BE2C (cell line): ENCODE data around the gene CETP.

ENCODE experiments used
- DNase-seq: peaks from one replicate; pipeline ENCODE4 v3.0.0-alpha.2; 2020
- H3K27me3 ChIP-seq: fragments of 250-450 bp; sonication (Bioruptor Pico); 2 replicates; pipeline ENCODE4 v1.5.1; 2020; ENCODE audit warnings: mild to moderate bottlenecking
- H3K36me3 ChIP-seq: fragments of 250-450 bp; sonication (Bioruptor Pico); 2 replicates; pipeline ENCODE4 v1.5.1; 2020; ENCODE audit warnings: mild to moderate bottlenecking
- H3K4me1 ChIP-seq: fragments of 250-450 bp; sonication (Bioruptor Pico); 2 replicates; pipeline ENCODE4 v1.5.1; 2020
- H3K4me3 ChIP-seq: 2 replicates; pipeline ENCODE4 v1.5.1; 2011; ENCODE audit warnings: low read depth, low read length
- H3K9me3 ChIP-seq: fragments of 250-450 bp; sonication (Bioruptor Pico); 2 replicates; pipeline ENCODE4 v1.5.1; 2020
- CTCF ChIP-seq: IDR thresholded peaks from 2 replicates; pipeline ENCODE4 v1.5.1; 2012; ENCODE audit warnings: mild to moderate bottlenecking, low read depth, low read length

CETP gene

GRCh38 chr16:57030346-57030902 lies 68.7 kb downstream of the CETP start:
- no peak for TF ChIP-seq CTCF
- no peaks in the 10 kb centered on the region for H3K36me3 ChIP-seq

GRCh38 chr16:57031156-57031555 lies 69.4 kb downstream of the CETP start:
- Histone ChIP-seq H3K4me3 (no peak overlapping the region), H3K4me1 (no peaks in the 10 kb centered on the region), H3K36me3 (no peaks in the 10 kb centered on the region), H3K27me3 (no peaks in the 10 kb centered on the region), H3K9me3 (no peaks in the 10 kb centered on the region)
- no peak for DNase-seq
- TF ChIP-seq CTCF, result no peak

More at GRCh38 chr16:57030346-57030902, 68.7 kb downstream of the CETP start:
- H3K27me3 ChIP-seq, result no peaks in the 10 kb centered on the region
- H3K9me3 ChIP-seq, result no peaks in the 10 kb centered on the region
- no peaks in the 10 kb centered on the region for H3K4me1 ChIP-seq
- H3K4me3 ChIP-seq, result no peak overlapping the region
- DNase-seq, result no peak

GRCh38 chr16:57032346-57032745 lies 70.6 kb downstream of the CETP start:
- no peaks in the 10 kb centered on the region for H3K27me3 ChIP-seq
- H3K4me3 ChIP-seq, result no peak overlapping the region
- no peaks in the 10 kb centered on the region for H3K36me3 ChIP-seq
- no peak for DNase-seq
- TF ChIP-seq CTCF, result no peak
- no peaks in the 10 kb centered on the region for H3K9me3 ChIP-seq
- no peaks in the 10 kb centered on the region for H3K4me1 ChIP-seq

GRCh38 chr16:57032931-57033330 lies 71.2 kb downstream of the CETP start:
- H3K4me1 ChIP-seq, result no peaks in the 10 kb centered on the region
- no peaks in the 10 kb centered on the region for H3K36me3 ChIP-seq
- H3K9me3 ChIP-seq, result no peaks in the 10 kb centered on the region
- DNase-seq, result no peak
- H3K4me3 ChIP-seq, result no peak overlapping the region
- H3K27me3 ChIP-seq, result no peaks in the 10 kb centered on the region
- no peak for TF ChIP-seq CTCF
